AML-193 (cell line): ENCODE data around the gene FANCL.
"Not testable (repeated sequence)": the region's sequence is repeated elsewhere in the genome, so short reads cannot be mapped to it uniquely, and the experiment has no call there.

ENCODE experiments used
- DNase-seq, 2 experiments: peaks; one replicate each; lab custom pipeline; 2025; lab: John Stamatoyannopoulos, UW

FANCL gene

GRCh38 chr2:58240670-58241545 lies at the start of gene FANCL:
Gene FANCL, minus strand, starts transcription at chr2:58241325. Its CDS starts 12 bp downstream, at chr2:58241313.
- peak; percentile 69 to 72 for DNase-seq

DNA sequence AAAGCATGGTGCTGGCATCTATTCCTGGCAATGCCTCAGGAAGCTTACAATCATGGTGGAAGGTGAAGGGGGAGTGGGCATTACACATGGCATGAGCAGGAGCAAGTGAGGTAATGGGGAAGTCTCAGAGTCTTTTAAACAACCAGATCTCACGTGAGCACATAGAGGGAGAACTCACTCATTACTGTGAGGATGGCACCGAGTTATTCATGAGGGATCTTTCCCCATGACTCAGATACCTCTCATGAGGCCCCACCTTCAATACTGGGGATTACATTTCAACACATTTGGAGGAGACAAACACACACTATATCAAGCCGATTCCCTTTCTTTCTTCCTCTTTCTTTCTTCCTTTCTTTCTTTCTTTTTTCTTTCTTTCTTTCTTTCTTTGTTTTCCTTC lies 47.9 kb upstream of the FANCL start:
- no peak for DNase-seq

GRCh38 chr2:58283931-58284330 lies 42.8 kb upstream of the FANCL start:
- no peak for DNase-seq

DNA sequence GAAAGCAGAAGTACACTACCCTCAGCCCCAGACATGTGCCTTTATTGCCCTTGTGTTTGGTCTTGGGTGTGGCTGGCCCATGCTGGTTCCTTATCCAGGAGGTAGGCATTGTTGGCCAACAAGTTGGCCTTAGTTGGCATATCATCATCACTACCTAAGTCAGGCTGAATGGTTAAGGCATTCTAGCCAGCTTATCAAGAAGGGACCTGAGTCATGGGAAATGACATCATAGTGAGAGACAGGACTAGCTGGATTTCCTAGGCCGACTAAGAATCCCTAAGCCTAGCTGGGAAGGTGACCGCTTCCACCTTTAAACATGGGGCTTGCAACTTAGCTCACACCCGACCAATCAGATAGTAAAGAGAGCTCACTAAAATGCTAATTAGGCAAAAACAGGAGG lies 34.0 kb upstream of the FANCL start:
- DNase-seq: not testable (repeated sequence)

- DNase-seq: no peak
Observed at GRCh38 chr2:58271826-58272225, 30.7 kb upstream of the FANCL start.

DNA sequence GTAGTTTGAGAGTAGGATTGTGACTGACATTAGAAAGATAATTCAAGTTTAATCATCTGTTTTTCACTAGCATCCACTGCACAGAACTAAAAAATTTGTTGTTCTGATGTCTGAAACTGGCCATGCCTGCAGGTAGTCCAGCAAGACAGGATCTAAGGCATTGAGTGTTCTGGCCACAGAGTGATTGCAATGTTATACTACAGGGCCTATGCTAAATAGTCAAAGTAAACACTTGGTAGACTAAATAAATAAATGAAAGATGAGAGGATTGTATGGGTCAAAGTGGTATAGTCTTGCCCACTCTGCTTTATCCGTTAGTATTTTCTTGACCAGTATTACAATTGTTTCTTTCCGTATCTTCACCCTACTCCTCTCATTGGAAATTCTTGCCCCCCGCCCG lies 27.6 kb upstream of the FANCL start:
- no peak for DNase-seq

DNA sequence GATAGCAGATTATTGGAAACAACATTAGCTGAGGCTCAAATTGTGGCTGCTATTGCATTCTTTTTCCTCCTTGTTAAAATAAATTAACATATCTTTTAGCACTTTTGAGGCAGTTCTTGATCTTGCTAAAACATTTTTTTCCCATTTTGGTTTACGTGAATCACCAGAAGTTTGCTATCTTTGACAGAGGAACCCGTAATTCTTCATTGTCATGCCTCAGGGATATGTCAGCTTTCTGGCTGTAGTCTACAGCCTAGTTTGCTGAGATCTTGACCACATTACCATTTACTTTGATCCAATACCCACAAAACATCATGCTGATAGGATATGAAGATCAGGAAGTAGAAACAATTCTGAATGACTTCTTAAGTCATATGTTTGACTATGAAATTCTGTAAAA lies 25.1 kb upstream of the FANCL start:
- no peak for DNase-seq

GRCh38 chr2:58261209-58261608 lies 20.1 kb upstream of the FANCL start:
- DNase-seq: no peak

GRCh38 chr2:58258456-58258855 lies 17.3 kb upstream of the FANCL start:
- not testable (repeated sequence) for DNase-seq

- not testable (repeated sequence) for DNase-seq
Observed at GRCh38 chr2:58251331-58252201, 10.4 kb upstream of the FANCL start.

GRCh38 chr2:58241546-58241864 lies 380 bp upstream of the FANCL start:
- DNase-seq: no peak

DNA sequence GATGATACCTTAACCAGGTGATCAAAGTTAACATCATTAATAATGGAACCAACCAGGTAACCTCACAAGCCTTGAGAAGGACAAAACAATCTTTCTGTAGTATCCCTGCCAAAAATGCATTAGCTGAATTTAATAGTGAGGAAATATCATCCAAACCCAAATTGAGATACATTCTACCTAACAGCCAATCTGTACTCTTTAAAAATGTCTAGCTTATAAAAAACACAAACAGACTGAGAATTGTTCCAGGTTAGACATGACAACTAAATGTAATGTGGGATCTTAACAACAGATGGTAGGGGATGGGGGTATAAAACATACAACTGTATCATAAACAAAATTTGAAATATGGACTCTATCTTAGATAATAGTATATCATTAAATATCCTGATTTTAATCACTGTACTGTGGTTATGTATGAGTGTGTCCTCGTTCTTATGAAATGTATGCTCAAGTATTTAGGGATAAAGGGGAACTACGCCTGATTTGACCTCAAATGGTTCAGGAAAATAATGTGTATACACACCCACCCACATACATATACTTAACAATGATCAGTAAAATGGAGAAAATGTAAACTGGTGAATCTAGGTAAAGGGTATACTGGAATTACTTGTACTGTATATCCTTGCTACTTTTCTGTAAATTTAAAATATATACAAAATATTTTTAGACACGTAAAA lies 1.7 kb downstream of the FANCL start:
- DNase-seq: peak in 1 of 2 experiments; percentile 9

GRCh38 chr2:58237741-58238140 lies 3.4 kb downstream of the FANCL start:
- DNase-seq: peak in 1 of 2 experiments; percentile 33

GRCh38 chr2:58235984-58236383 lies 5.1 kb downstream of the FANCL start:
- no peak for DNase-seq

- DNase-seq: no peak
Observed at GRCh38 chr2:58235170-58235569, 6.0 kb downstream of the FANCL start.

DNA sequence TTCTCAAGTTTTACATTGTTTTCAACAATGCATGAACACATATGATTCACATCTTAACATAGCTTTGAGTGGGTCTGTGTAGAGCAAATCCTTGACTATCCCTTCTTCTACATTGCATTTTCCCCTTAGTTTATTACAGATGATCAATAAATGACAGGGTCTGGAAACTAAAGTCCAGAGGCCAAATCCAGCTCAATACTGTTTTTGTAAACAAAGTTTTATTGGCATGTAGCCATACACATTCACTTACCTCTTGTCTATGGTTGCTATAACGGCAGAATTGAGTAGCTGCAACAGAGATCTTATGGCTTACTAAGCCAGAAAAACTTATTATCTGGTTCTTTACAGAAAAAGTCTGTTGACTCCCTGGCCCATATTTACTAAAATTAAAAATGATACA lies 12.8 kb downstream of the FANCL start:
- no peak for DNase-seq

GRCh38 chr2:58227171-58227917 lies 13.8 kb downstream of the FANCL start:
- no peak for DNase-seq

- no peak for DNase-seq
Observed at GRCh38 chr2:58221909-58222308, 19.2 kb downstream of the FANCL start.

- DNase-seq: no peak
Observed at GRCh38 chr2:58215429-58215828, 25.7 kb downstream of the FANCL start.

DNA sequence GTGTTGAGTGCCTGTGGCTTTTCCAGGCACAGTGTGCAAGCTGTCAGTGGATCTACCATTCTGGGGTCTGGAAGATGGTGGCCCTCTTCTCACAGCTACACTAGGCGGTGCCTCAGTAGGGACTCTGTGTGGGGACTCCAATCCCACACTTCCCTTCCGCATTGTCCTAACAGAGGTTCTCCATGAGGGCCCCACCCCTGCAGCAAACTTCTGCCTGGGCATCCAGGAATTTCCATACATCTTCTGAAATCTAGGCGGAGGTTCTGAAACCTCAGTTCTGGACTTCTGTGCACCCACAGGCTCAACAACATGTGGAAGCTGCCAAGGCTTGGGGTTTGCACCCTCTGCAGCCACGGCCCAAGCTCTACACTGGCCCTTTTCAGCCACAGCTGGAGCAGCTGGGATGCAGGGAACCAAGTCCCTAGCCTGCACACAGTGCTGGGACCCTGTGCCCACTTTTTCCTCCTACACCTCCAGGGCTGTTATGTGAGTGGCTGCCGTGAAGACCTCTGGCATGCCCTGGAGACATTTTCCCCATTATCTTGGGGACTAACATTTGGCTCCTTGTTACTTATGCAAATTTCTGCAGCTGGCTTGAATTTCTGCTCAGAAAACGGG lies 30.1 kb downstream of the FANCL start:
- not testable (repeated sequence) for DNase-seq

DNA sequence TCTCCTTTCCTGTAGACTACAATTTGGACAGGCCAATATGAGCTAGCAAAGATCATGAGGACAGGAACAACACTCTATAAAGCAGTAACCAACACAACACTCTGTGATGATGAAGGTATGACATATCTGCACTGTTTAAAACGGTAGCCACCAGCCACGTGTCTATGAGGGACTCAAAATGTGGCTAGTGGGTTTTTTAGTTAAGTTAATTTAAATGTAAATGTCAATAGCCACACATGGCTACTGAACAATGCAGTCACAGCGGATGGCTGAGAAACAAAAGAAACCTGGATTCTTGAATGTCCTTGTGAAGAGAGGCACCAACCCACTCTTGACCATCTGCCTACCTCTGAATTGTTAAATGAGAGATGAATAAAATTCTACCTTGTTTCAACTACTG lies 33.9 kb downstream of the FANCL start:
- no peak for DNase-seq
